Tibial nerve (tissue), 4 donors: Measurements from ENCODE around the gene CAVIN2.

Source experiments
- EP300 ChIP-seq, 2 donors: sonication (generic); formaldehyde crosslinking; IDR thresholded peaks; one replicate each; pipeline ENCODE4 v1.6.1; 2017; ENCODE audit warnings: antibody characterized with exemption in 2 of 2, mild to moderate bottlenecking in 1 of 2
- POLR2A ChIP-seq, 2 donors: fragments of 450-650 bp; IDR thresholded peaks; one replicate each; pipeline ENCODE4 v1.6.1; 2017; ENCODE audit warnings: antibody characterized with exemption in 2 of 2, mild to moderate bottlenecking in 2 of 2, moderate library complexity in 2 of 2
- TF ChIP-seq, protein P1 (sequence below), 5 experiments: fragments of 200-600 bp in 3 of 5; fragments of 450-650 bp in 2 of 5; sonication (generic) in 3 of 5; IDR thresholded peaks; one replicate each; pipeline ENCODE4 v1.5.1; 2016 to 2019; ENCODE audit warnings: antibody characterized with exemption in 5 of 5, mild to moderate bottlenecking in 3 of 5, moderate library complexity in 2 of 5

DNA sequence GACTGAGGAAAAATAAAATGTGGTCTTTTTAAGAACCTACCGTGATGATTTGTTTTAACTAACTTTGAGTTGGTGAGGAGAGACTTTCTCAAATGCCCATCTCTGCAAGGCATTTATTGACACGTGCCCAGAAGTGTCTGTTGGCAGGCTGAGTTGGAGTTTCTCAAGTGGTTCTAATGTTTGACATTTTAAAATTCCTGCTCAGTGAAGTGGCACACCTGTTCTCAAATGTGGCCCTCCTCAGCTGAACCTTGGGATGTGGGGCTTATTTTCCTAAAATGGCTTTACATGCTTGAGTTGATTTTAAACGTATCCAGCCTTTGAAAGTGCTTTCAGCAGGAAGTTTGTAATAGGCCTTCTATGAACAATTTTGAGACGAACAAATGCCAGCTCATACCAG, 876 bp upstream of the CAVIN2 start:
- no peak for TF ChIP-seq EP300 (IDR thresholded peaks at IDR 0.05)
- TF ChIP-seq, protein P1, sequence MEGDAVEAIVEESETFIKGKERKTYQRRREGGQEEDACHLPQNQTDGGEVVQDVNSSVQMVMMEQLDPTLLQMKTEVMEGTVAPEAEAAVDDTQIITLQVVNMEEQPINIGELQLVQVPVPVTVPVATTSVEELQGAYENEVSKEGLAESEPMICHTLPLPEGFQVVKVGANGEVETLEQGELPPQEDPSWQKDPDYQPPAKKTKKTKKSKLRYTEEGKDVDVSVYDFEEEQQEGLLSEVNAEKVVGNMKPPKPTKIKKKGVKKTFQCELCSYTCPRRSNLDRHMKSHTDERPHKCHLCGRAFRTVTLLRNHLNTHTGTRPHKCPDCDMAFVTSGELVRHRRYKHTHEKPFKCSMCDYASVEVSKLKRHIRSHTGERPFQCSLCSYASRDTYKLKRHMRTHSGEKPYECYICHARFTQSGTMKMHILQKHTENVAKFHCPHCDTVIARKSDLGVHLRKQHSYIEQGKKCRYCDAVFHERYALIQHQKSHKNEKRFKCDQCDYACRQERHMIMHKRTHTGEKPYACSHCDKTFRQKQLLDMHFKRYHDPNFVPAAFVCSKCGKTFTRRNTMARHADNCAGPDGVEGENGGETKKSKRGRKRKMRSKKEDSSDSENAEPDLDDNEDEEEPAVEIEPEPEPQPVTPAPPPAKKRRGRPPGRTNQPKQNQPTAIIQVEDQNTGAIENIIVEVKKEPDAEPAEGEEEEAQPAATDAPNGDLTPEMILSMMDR (IDR thresholded peaks at IDR 0.05): no peak
- TF ChIP-seq POLR2A (IDR thresholded peaks at IDR 0.05): no peak
